Measurements from ENCODE around the gene POR.

GRCh38 chr7:75906991-75907667 lies 7.8 kb upstream of the POR start:
- TF ChIP-seq CTCF (conservative IDR thresholded peaks at IDR 0.05 in 1 of 2, IDR thresholded peaks at IDR 0.05 in 1 of 2; ENCODE audit: extremely low read depth in 1 of 2, insufficient read depth in 1 of 2, low read depth in 1 of 2, low read length in 2 of 2), result no peak
- no peak for TF ChIP-seq EZH2 (IDR thresholded peaks at IDR 0.05; ENCODE audit: borderline replicate concordance, low read length)
